MM.1S (cell line): ENCODE data around the gene FGFRL1.

ENCODE experiments used
- CTCF ChIP-seq: fragments of 300-600 bp; sonication (generic); IDR thresholded peaks from 2 replicates; pipeline ENCODE4 v1.5.1; 2016; ENCODE audit warnings: antibody characterized with exemption, low read length, mixed read lengths
- EZH2 ChIP-seq: fragments of 300-600 bp; sonication (generic); optimal IDR thresholded peaks from 2 replicates; pipeline ENCODE3; 2017; ENCODE audit warnings: low read depth, mild to moderate bottlenecking, antibody characterized with exemption, low read length, mixed read lengths

- TF ChIP-seq CTCF (no peak), EZH2 (no peak)
Observed at GRCh38 chr4:1069394-1069793, 58.0 kb downstream of the FGFRL1 start.
